Liver (tissue), 9 donors: ENCODE data around the gene SLC12A2. TPM values are rescaled to one million over a fixed set of nuclear protein-coding genes. Genes with fewer than 3 reads are reported as not detected.

Source experiments
- DNase-seq: peaks from one replicate; pipeline ENCODE4 v3.0.0-alpha.2; 2017; ENCODE audit warnings: low spot score
- H3K27ac ChIP-seq, 2 donors: one replicate each; pipeline ENCODE4 v1.7.0; 2013; ENCODE audit warnings: inconsistent platforms in 2 of 2, low read length in 2 of 2, control low read depth in 1 of 2, low read depth in 1 of 2, mild to moderate bottlenecking in 1 of 2
- H3K27me3 ChIP-seq, 4 donors: one replicate each; pipeline versions ENCODE4 v1.6.1 to v1.7.0; 2013; ENCODE audit warnings: low read length in 3 of 4, inconsistent platforms in 1 of 4, mild to moderate bottlenecking in 1 of 4, moderate library complexity in 1 of 4; ENCODE audit not compliant: control insufficient read depth in 4 of 4, insufficient read depth in 4 of 4
- H3K36me3 ChIP-seq, 4 donors: one replicate each; pipeline versions ENCODE4 v1.6.1 to v1.7.0; 2013; ENCODE audit warnings: low read length in 3 of 4, mild to moderate bottlenecking in 3 of 4, low read depth in 1 of 4, moderate library complexity in 1 of 4; ENCODE audit not compliant: control insufficient read depth in 4 of 4, insufficient read depth in 3 of 4
- H3K4me1 ChIP-seq, 4 donors: one replicate each; pipeline versions ENCODE4 v1.6.1 to v1.7.0; 2013; ENCODE audit warnings: low read length in 3 of 4, mild to moderate bottlenecking in 3 of 4, moderate library complexity in 1 of 4; ENCODE audit not compliant: control insufficient read depth in 4 of 4, insufficient read depth in 4 of 4
- H3K4me3 ChIP-seq, 3 donors: one replicate each; pipeline versions ENCODE4 v1.6.1 to v1.7.0; 2013; ENCODE audit warnings: low read length in 3 of 3, control low read depth in 1 of 3, low read depth in 1 of 3, mild to moderate bottlenecking in 1 of 3
- H3K9ac ChIP-seq, 2 donors: one replicate each; pipeline ENCODE4 v1.7.0; 2013; ENCODE audit warnings: low read length in 2 of 2, mild to moderate bottlenecking in 2 of 2, moderate library complexity in 2 of 2, control low read depth in 1 of 2, low read depth in 1 of 2
- H3K9me3 ChIP-seq, 4 donors: one replicate each; pipeline versions ENCODE4 v1.6.1 to v1.7.0; 2013; ENCODE audit warnings: low read length in 3 of 4; ENCODE audit not compliant: control insufficient read depth in 4 of 4
- EGR1 ChIP-seq, 2 donors: IDR thresholded peaks; 2 replicates each; pipeline ENCODE4 v1.6.1; 2016 to 2018; ENCODE audit warnings: antibody characterized with exemption in 2 of 2, low read depth in 2 of 2
- FOXA1 ChIP-seq: IDR thresholded peaks from 2 replicates; pipeline ENCODE4 v1.6.1; 2016; ENCODE audit warnings: antibody characterized with exemption
- FOXA2 ChIP-seq: IDR thresholded peaks from 2 replicates; pipeline ENCODE4 v1.6.1; 2016; ENCODE audit warnings: antibody characterized with exemption
- GABPA ChIP-seq, 2 donors: IDR thresholded peaks in 1 of 2; conservative IDR thresholded peaks in 1 of 2; 2 replicates each; pipeline ENCODE4 v1.6.1; 2016; ENCODE audit warnings: antibody characterized with exemption in 2 of 2, mild to moderate bottlenecking in 1 of 2, moderate library complexity in 1 of 2
- HNF4G ChIP-seq: IDR thresholded peaks from 2 replicates; pipeline ENCODE4 v1.6.1; 2016; ENCODE audit warnings: antibody characterized with exemption
- NR2F2 ChIP-seq: IDR thresholded peaks from 2 replicates; pipeline ENCODE4 v1.6.1; 2016; ENCODE audit warnings: antibody characterized with exemption
- RAD21 ChIP-seq, 2 donors: IDR thresholded peaks; 2 replicates each; pipeline ENCODE4 v1.6.1; 2016; ENCODE audit warnings: antibody characterized with exemption in 2 of 2, mild to moderate bottlenecking in 2 of 2
- RXRA ChIP-seq, 2 donors: IDR thresholded peaks; 2 replicates each; pipeline ENCODE4 v1.6.1; 2017 to 2018; ENCODE audit warnings: antibody characterized with exemption in 2 of 2, mild to moderate bottlenecking in 1 of 2
- SP1 ChIP-seq: IDR thresholded peaks from 2 replicates; pipeline ENCODE4 v1.6.1; 2018; ENCODE audit warnings: antibody characterized with exemption, mild to moderate bottlenecking
- TAF1 ChIP-seq: conservative IDR thresholded peaks from 2 replicates; pipeline ENCODE4 v1.6.1; 2016; ENCODE audit warnings: antibody characterized with exemption, mild to moderate bottlenecking
- YY1 ChIP-seq: IDR thresholded peaks from 2 replicates; pipeline ENCODE4 v1.6.1; 2016; ENCODE audit warnings: antibody characterized with exemption, mild to moderate bottlenecking
- WGBS: extraction: QIAGEN DNeasy Blood & Tissue Kit; methylation state at CpG from one replicate; pipeline ENCODE4 v1.1.7; 2013; 5-methylcytosine and 5-hydroxymethylcytosine counted together
- polyA plus RNA-seq, 2 donors: library from polyadenylated mRNA; stranded (reverse) in 1 of 2; unstranded in 1 of 2; fragments of 200-250 nt in 1 of 2; fragments of >200 nt in 1 of 2; fragmentation: Nextera tagmentation in 1 of 2; extraction: Ambion mirVana in 1 of 2; gene quantifications; one replicate each; pipeline versions ENCODE4 v1.2.1 to v1.2.3, GENCODE V29; 2013 to 2015
- total RNA-seq, 2 donors: library from RNA; depleted of rRNA; stranded (reverse); fragments of >200 nt; gene quantifications; one replicate each; pipeline ENCODE4 v1.2.3, GENCODE V29; 2014
- TF ChIP-seq, protein P1 (sequence below): IDR thresholded peaks from 2 replicates; pipeline ENCODE4 v1.6.1; 2016; ENCODE audit warnings: antibody characterized with exemption
- TF ChIP-seq, protein P2 (sequence below): fragments of 150-350 bp; IDR thresholded peaks from 2 replicates; pipeline ENCODE4 v1.5.1; 2017; ENCODE audit warnings: improper control_type of control experiment, low read depth, low read length; ENCODE audit not compliant: missing input control
- TF ChIP-seq, protein P3 (sequence below): IDR thresholded peaks from 2 replicates; pipeline ENCODE4 v1.6.1; 2016; ENCODE audit warnings: antibody characterized with exemption
- TF ChIP-seq, protein P4 (sequence below): IDR thresholded peaks from 2 replicates; pipeline ENCODE4 v1.6.1; 2016; ENCODE audit warnings: antibody characterized with exemption, mild to moderate bottlenecking
- TF ChIP-seq, protein P5 (sequence below): IDR thresholded peaks from 2 replicates; pipeline ENCODE4 v1.6.1; 2016; ENCODE audit warnings: antibody characterized with exemption
- donor health status: healthy.
- donor health status: healthy.
- donor health status: healthy.
- donor health status: healthy.
- donor health status: healthy.

SLC12A2 gene
- total and polyA plus RNA-seq, 4 donors: 2.5 to 10.9 (median 5.7) TPM

DNA sequence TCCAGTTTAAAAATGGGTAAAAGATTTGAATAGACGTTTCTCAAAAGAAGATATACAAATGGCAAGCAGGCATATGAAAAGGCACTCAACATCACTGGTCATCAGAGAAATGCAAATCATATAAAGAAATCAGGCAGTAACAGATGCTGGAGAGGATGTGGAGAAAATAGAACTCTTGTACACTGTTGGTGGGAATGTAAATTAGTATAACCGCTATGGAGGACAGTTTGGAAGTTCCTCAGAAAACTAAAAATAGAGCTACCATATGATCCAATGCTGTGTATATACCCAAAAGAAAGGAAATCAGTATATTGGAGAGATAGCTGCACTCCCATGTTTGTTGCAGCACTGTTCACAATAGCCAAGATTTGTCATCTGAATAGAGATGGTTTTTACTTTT is 42.7 kb downstream of the SLC12A2 start:
- Histone ChIP-seq H3K9me3 (no peaks in the 10 kb centered on the region), H3K4me3 (no peak overlapping the region), H3K27ac (no peak overlapping the region), H3K9ac (no peak overlapping the region), H3K27me3 (no peaks in the 10 kb centered on the region), H3K36me3 (peaks cover 0 to 2% (median 0%) of the 10 kb centered on the region in 4 donors), H3K4me1 (no peaks in the 10 kb centered on the region)
- 88% methylated on average over 2 of the region's 2 CpGs for WGBS
- DNase-seq: no peak
- TF ChIP-seq YY1 (no peak), FOXA1 (no peak), SP1 (no peak), FOXA2 (no peak), RAD21 (IDR thresholded peaks at IDR 0.05) (no peak), EGR1 (IDR thresholded peaks at IDR 0.05; ENCODE audit: low read depth in 2 of 2) (no peak), GABPA (IDR thresholded peaks at IDR 0.05 in 1 of 2, conservative IDR thresholded peaks at IDR 0.05 in 1 of 2) (no peak), RXRA (IDR thresholded peaks at IDR 0.05) (no peak), HNF4G (no peak), NR2F2 (no peak)
- TF ChIP-seq, protein P1, sequence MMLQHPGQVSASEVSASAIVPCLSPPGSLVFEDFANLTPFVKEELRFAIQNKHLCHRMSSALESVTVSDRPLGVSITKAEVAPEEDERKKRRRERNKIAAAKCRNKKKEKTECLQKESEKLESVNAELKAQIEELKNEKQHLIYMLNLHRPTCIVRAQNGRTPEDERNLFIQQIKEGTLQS: no peak
- TF ChIP-seq, protein P2, sequence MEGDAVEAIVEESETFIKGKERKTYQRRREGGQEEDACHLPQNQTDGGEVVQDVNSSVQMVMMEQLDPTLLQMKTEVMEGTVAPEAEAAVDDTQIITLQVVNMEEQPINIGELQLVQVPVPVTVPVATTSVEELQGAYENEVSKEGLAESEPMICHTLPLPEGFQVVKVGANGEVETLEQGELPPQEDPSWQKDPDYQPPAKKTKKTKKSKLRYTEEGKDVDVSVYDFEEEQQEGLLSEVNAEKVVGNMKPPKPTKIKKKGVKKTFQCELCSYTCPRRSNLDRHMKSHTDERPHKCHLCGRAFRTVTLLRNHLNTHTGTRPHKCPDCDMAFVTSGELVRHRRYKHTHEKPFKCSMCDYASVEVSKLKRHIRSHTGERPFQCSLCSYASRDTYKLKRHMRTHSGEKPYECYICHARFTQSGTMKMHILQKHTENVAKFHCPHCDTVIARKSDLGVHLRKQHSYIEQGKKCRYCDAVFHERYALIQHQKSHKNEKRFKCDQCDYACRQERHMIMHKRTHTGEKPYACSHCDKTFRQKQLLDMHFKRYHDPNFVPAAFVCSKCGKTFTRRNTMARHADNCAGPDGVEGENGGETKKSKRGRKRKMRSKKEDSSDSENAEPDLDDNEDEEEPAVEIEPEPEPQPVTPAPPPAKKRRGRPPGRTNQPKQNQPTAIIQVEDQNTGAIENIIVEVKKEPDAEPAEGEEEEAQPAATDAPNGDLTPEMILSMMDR: no peak
- TF ChIP-seq, protein P3, sequence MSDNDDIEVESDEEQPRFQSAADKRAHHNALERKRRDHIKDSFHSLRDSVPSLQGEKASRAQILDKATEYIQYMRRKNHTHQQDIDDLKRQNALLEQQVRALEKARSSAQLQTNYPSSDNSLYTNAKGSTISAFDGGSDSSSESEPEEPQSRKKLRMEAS: no peak
- TF ChIP-seq, protein P4, sequence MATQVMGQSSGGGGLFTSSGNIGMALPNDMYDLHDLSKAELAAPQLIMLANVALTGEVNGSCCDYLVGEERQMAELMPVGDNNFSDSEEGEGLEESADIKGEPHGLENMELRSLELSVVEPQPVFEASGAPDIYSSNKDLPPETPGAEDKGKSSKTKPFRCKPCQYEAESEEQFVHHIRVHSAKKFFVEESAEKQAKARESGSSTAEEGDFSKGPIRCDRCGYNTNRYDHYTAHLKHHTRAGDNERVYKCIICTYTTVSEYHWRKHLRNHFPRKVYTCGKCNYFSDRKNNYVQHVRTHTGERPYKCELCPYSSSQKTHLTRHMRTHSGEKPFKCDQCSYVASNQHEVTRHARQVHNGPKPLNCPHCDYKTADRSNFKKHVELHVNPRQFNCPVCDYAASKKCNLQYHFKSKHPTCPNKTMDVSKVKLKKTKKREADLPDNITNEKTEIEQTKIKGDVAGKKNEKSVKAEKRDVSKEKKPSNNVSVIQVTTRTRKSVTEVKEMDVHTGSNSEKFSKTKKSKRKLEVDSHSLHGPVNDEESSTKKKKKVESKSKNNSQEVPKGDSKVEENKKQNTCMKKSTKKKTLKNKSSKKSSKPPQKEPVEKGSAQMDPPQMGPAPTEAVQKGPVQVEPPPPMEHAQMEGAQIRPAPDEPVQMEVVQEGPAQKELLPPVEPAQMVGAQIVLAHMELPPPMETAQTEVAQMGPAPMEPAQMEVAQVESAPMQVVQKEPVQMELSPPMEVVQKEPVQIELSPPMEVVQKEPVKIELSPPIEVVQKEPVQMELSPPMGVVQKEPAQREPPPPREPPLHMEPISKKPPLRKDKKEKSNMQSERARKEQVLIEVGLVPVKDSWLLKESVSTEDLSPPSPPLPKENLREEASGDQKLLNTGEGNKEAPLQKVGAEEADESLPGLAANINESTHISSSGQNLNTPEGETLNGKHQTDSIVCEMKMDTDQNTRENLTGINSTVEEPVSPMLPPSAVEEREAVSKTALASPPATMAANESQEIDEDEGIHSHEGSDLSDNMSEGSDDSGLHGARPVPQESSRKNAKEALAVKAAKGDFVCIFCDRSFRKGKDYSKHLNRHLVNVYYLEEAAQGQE: no peak
- TF ChIP-seq, protein P5, sequence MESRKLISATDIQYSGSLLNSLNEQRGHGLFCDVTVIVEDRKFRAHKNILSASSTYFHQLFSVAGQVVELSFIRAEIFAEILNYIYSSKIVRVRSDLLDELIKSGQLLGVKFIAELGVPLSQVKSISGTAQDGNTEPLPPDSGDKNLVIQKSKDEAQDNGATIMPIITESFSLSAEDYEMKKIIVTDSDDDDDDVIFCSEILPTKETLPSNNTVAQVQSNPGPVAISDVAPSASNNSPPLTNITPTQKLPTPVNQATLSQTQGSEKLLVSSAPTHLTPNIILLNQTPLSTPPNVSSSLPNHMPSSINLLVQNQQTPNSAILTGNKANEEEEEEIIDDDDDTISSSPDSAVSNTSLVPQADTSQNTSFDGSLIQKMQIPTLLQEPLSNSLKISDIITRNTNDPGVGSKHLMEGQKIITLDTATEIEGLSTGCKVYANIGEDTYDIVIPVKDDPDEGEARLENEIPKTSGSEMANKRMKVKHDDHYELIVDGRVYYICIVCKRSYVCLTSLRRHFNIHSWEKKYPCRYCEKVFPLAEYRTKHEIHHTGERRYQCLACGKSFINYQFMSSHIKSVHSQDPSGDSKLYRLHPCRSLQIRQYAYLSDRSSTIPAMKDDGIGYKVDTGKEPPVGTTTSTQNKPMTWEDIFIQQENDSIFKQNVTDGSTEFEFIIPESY: no peak

DNA sequence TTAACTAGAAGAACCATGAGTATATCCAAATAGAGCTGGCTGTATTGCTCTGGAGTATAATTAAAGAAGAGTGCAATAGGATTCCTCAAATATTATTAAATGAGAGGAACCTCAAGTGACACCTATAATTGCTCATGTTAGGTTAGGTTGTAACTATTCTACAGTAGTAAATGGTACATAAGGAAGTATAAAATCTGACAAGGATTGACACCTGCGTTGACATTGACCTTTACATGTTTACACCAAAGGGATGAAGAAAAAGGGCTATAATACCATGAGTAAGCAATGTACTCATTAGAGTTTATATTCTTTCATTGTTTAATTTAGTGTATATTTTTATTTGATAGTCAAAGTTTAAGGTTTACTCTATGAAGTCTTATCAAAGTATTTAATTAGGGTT is 48.9 kb downstream of the SLC12A2 start:
- 82% methylated on average over 1 of the region's 1 CpG for WGBS
- H3K4me3 ChIP-seq: no peak overlapping the region
- TF ChIP-seq, protein P4: no peak
- TF ChIP-seq TAF1 (no peak), YY1 (no peak), EGR1 (IDR thresholded peaks at IDR 0.05; ENCODE audit: low read depth in 2 of 2) (no peak), HNF4G (no peak), RXRA (IDR thresholded peaks at IDR 0.05) (no peak), FOXA2 (no peak), NR2F2 (no peak), GABPA (IDR thresholded peaks at IDR 0.05 in 1 of 2, conservative IDR thresholded peaks at IDR 0.05 in 1 of 2) (no peak)
- TF ChIP-seq, protein P3: no peak
- no peaks in the 10 kb centered on the region for H3K4me1 ChIP-seq
- H3K9me3 ChIP-seq: no peaks in the 10 kb centered on the region
- H3K36me3 ChIP-seq: peaks cover 0 to 8% (median under 1%) of the 10 kb centered on the region in 4 donors
- H3K9ac ChIP-seq: no peak overlapping the region
- H3K27me3 ChIP-seq: no peaks in the 10 kb centered on the region
- no peak for DNase-seq
- no peak overlapping the region for H3K27ac ChIP-seq
